RWPE2 (cell line): Measurements from ENCODE around the gene MRPL51.

Experiments
- ATAC-seq: fragments of 200-7000 bp; cut with Tn5 transposase; 3 replicates; pipeline ENCODE4 v1.9.1; 2021; ENCODE audit warnings: low read depth
- DNase-seq: peaks from one replicate; pipeline ENCODE4 v3.0.0-alpha.2; 2020; ENCODE audit warnings: low spot score
- H3K27ac ChIP-seq: fragments of 450-650 bp; 2 replicates; pipeline ENCODE4 v1.5.1; 2017; ENCODE audit warnings: mild to moderate bottlenecking; ENCODE audit not compliant: poor library complexity, severe bottlenecking
- H3K27me3 ChIP-seq: fragments of 250-450 bp; sonication (Bioruptor Pico); 2 replicates; pipeline ENCODE4 v1.5.1; 2021; ENCODE audit warnings: mild to moderate bottlenecking, moderate library complexity; ENCODE audit not compliant: insufficient read depth, poor library complexity, severe bottlenecking
- H3K36me3 ChIP-seq: fragments of 250-450 bp; sonication (Bioruptor Pico); 2 replicates; pipeline ENCODE4 v1.5.1; 2020; ENCODE audit warnings: low read depth, mild to moderate bottlenecking, moderate library complexity
- H3K4me1 ChIP-seq: fragments of 250-450 bp; sonication (Bioruptor Pico); 2 replicates; pipeline ENCODE4 v1.5.1; 2021; ENCODE audit warnings: mild to moderate bottlenecking, moderate library complexity; ENCODE audit not compliant: insufficient read depth, poor library complexity, severe bottlenecking
- H3K4me3 ChIP-seq: fragments of 250-450 bp; sonication (Bioruptor Pico); 2 replicates; pipeline ENCODE4 v1.5.1; 2021; ENCODE audit warnings: mild to moderate bottlenecking, moderate library complexity; ENCODE audit not compliant: severe bottlenecking
- H3K9me3 ChIP-seq: fragments of 250-450 bp; sonication (Bioruptor Pico); 2 replicates; pipeline ENCODE4 v1.5.1; 2021; ENCODE audit warnings: mild to moderate bottlenecking, moderate library complexity; ENCODE audit not compliant: severe bottlenecking
- CTCF ChIP-seq: fragments of 450-650 bp; IDR thresholded peaks from one replicate; pipeline ENCODE4 v1.5.1; 2017; ENCODE audit warnings: mild to moderate bottlenecking, moderate library complexity; ENCODE audit not compliant: poor library complexity, severe bottlenecking

MRPL51 gene

GRCh38 chr12:6472491-6472890, 20.6 kb downstream of the MRPL51 start:
- H3K4me3 ChIP-seq, result no peak overlapping the region
- H3K27me3 ChIP-seq, result no peaks in the 10 kb centered on the region
- no peaks in the 10 kb centered on the region for H3K9me3 ChIP-seq
- DNase-seq, result no peak
- H3K36me3 ChIP-seq, result no peaks in the 10 kb centered on the region
- H3K27ac ChIP-seq, result no peak overlapping the region
- ATAC-seq, result no peak
- no peak for TF ChIP-seq CTCF
- H3K4me1 ChIP-seq, result peaks cover 4% of the 10 kb centered on the region

GRCh38 chr12:6471989-6472360, 21.1 kb downstream of the MRPL51 start:
- no peak for TF ChIP-seq CTCF
- H3K27me3 ChIP-seq, result no peaks in the 10 kb centered on the region
- H3K9me3 ChIP-seq, result no peaks in the 10 kb centered on the region
- H3K4me1 ChIP-seq, result peaks cover 4% of the 10 kb centered on the region
- ATAC-seq (no peak), DNase-seq (no peak)
- H3K36me3 ChIP-seq, result no peaks in the 10 kb centered on the region
- no peak overlapping the region for H3K4me3 ChIP-seq
- H3K27ac ChIP-seq, result no peak overlapping the region

GRCh38 chr12:6470375-6471163, 22.5 kb downstream of the MRPL51 start, which contains the start of gene VAMP1:
TSS of gene VAMP1 (minus strand) at chr12:6470677. CDS start at chr12:6470531, 146 bp downstream.
- no peak for TF ChIP-seq CTCF
- peak; percentile 94 for ATAC-seq
- peak within 1 kb of the TSS; percentile 52 for H3K4me3 ChIP-seq
- peaks cover 4% of the 10 kb centered on the region for H3K4me1 ChIP-seq
- H3K27ac ChIP-seq, result peak within 1 kb of the TSS; percentile 40
- no peaks in the 10 kb centered on the region for H3K9me3 ChIP-seq
- peak; percentile 98 for DNase-seq
- H3K36me3 ChIP-seq, result peaks cover 5% of the 10 kb centered on the region; the same call in 1 of the 2 replicates
- H3K27me3 ChIP-seq, result no peaks in the 10 kb centered on the region

- Histone ChIP-seq H3K4me1 (peaks cover 4% of the 10 kb centered on the region), H3K27ac (peak overlapping the region; percentile 40), H3K27me3 (no peaks in the 10 kb centered on the region), H3K9me3 (no peaks in the 10 kb centered on the region), H3K4me3 (peak overlapping the region; percentile 52), H3K36me3 (peaks cover 8% of the 10 kb centered on the region; the same call in 1 of the 2 replicates)
- ATAC-seq, result no peak; the same call in 2 of the 3 replicates
- DNase-seq, result no peak
- no peak for TF ChIP-seq CTCF
Measured at GRCh38 chr12:6469609-6470374, 23.3 kb downstream of the MRPL51 start.

GRCh38 chr12:6469092-6469491, 24.0 kb downstream of the MRPL51 start:
- Histone ChIP-seq H3K27ac (no peak overlapping the region), H3K9me3 (no peaks in the 10 kb centered on the region), H3K27me3 (no peaks in the 10 kb centered on the region), H3K4me1 (peaks cover 4% of the 10 kb centered on the region), H3K4me3 (no peak overlapping the region), H3K36me3 (peaks cover 11% of the 10 kb centered on the region; the same call in 1 of the 2 replicates)
- ATAC-seq, result no peak
- DNase-seq, result no peak
- no peak for TF ChIP-seq CTCF
